Mesothelial cell of epicardium (in vitro differentiated cells): Measurements from ENCODE around the gene SLC15A1. TPM values are rescaled to one million over a fixed set of nuclear protein-coding genes. Genes with fewer than 3 reads are reported as not detected.

ENCODE experiments used
- total RNA-seq: library from RNA; stranded (reverse); gene quantifications from 3 replicates; pipeline ENCODE4 v1.2.1, GENCODE V29; 2021

SLC15A1 gene
- total RNA-seq, 1 donor from 2014 or later, result 1.0 TPM

Other genes starting within 250 kb of the SLC15A1 start
- 85.4 to 92.1 TPM (median 88.4 TPM) in 3 replicates for gene STK24, start 175.6 kb downstream of the SLC15A1 start, total RNA-seq
- 21.0 to 26.6 TPM (median 22.8 TPM) in 3 replicates for gene DOCK9, start 225.4 kb upstream of the SLC15A1 start, total RNA-seq